Keratinocyte (primary cell): ENCODE results near the gene DENND4B.

ENCODE experiments used
- EZH2 ChIP-seq: IDR thresholded peaks from one replicate; pipeline ENCODE4 v1.6.1; 2012; ENCODE audit warnings: inconsistent platforms, mild to moderate bottlenecking, low read length, moderate library complexity
- TF ChIP-seq, protein P1 (sequence below), 3 experiments: IDR thresholded peaks in 1 of 3; conservative IDR thresholded peaks in 1 of 3; optimal IDR thresholded peaks in 1 of 3; 2 replicates in 2 of 3; 3 replicates in 1 of 3; pipeline versions ENCODE3 to v1.5.1; 2011; ENCODE audit warnings: low read length in 3 of 3, mild to moderate bottlenecking in 3 of 3, moderate library complexity in 2 of 3, control low read depth in 1 of 3, inconsistent platforms in 1 of 3; ENCODE audit not compliant: insufficient read depth in 2 of 3; ENCODE audit errors: extremely low read depth in 1 of 3

DNA sequence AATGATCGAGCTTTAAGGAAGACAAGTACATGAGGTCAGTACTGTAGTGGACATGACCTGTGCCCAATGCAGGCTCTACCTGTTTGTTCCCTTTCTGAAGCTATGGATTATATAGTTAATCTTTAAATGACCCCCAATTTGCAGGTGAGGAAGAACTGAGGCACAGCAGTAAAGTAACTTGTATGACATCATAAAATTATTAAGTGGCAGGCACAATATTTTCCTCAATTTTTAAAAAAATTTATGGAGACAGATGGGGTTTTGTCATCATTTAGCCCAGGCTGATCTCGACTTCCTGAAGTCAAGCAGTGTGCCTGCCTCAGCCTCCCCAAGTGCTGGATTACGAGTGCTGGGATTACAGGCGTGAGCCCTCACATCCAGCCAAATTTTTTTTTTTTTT lies 20.1 kb downstream of the DENND4B start:
- TF ChIP-seq, protein P1, sequence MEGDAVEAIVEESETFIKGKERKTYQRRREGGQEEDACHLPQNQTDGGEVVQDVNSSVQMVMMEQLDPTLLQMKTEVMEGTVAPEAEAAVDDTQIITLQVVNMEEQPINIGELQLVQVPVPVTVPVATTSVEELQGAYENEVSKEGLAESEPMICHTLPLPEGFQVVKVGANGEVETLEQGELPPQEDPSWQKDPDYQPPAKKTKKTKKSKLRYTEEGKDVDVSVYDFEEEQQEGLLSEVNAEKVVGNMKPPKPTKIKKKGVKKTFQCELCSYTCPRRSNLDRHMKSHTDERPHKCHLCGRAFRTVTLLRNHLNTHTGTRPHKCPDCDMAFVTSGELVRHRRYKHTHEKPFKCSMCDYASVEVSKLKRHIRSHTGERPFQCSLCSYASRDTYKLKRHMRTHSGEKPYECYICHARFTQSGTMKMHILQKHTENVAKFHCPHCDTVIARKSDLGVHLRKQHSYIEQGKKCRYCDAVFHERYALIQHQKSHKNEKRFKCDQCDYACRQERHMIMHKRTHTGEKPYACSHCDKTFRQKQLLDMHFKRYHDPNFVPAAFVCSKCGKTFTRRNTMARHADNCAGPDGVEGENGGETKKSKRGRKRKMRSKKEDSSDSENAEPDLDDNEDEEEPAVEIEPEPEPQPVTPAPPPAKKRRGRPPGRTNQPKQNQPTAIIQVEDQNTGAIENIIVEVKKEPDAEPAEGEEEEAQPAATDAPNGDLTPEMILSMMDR (optimal IDR thresholded peaks at IDR 0.05 in 1 of 3, IDR thresholded peaks at IDR 0.05 in 1 of 3, conservative IDR thresholded peaks at IDR 0.05 in 1 of 3; ENCODE audit: extremely low read depth in 1 of 3, insufficient read depth in 2 of 3, low read length in 3 of 3): no peak
- TF ChIP-seq EZH2: no peak
